LNCAP (cell line): ENCODE data around the gene FUT8.

Experiments used
- TF ChIP-seq, protein P1 (sequence below): fragments of 450-650 bp; IDR thresholded peaks from 2 replicates; pipeline ENCODE4 v1.5.1; 2017; ENCODE audit warnings: mild to moderate bottlenecking

The FUT8 gene

DNA sequence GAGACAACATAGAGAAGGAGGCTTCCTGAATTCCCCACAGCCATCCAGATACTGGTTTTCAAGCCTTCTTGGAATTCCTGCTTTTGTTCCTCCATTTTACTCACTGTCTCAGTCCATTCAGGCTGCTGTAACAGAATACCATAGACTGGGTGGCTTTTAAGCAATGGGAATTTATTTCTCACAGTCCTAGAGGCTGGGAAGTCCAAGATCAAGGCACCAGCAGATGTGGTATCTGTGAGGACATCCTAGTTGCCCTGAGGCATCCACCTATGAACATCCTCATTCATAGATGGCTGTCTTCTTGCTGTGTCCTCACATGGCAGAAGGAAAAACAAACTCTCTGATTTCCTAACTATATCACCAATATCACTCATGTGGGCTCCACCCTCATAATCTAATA, 374.9 kb downstream of the FUT8 start:
- TF ChIP-seq, protein P1, sequence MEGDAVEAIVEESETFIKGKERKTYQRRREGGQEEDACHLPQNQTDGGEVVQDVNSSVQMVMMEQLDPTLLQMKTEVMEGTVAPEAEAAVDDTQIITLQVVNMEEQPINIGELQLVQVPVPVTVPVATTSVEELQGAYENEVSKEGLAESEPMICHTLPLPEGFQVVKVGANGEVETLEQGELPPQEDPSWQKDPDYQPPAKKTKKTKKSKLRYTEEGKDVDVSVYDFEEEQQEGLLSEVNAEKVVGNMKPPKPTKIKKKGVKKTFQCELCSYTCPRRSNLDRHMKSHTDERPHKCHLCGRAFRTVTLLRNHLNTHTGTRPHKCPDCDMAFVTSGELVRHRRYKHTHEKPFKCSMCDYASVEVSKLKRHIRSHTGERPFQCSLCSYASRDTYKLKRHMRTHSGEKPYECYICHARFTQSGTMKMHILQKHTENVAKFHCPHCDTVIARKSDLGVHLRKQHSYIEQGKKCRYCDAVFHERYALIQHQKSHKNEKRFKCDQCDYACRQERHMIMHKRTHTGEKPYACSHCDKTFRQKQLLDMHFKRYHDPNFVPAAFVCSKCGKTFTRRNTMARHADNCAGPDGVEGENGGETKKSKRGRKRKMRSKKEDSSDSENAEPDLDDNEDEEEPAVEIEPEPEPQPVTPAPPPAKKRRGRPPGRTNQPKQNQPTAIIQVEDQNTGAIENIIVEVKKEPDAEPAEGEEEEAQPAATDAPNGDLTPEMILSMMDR, result no peak

GRCh38 chr14:65788876-65789275, 376.3 kb downstream of the FUT8 start:
- TF ChIP-seq, protein P1, result no peak

- TF ChIP-seq, protein P1, result no peak
These were observed 376.8 kb downstream of the FUT8 start for GRCh38 chr14:65789363-65789762.

GRCh38 chr14:65790172-65790815, 377.8 kb downstream of the FUT8 start:
- TF ChIP-seq, protein P1, result no peak

DNA sequence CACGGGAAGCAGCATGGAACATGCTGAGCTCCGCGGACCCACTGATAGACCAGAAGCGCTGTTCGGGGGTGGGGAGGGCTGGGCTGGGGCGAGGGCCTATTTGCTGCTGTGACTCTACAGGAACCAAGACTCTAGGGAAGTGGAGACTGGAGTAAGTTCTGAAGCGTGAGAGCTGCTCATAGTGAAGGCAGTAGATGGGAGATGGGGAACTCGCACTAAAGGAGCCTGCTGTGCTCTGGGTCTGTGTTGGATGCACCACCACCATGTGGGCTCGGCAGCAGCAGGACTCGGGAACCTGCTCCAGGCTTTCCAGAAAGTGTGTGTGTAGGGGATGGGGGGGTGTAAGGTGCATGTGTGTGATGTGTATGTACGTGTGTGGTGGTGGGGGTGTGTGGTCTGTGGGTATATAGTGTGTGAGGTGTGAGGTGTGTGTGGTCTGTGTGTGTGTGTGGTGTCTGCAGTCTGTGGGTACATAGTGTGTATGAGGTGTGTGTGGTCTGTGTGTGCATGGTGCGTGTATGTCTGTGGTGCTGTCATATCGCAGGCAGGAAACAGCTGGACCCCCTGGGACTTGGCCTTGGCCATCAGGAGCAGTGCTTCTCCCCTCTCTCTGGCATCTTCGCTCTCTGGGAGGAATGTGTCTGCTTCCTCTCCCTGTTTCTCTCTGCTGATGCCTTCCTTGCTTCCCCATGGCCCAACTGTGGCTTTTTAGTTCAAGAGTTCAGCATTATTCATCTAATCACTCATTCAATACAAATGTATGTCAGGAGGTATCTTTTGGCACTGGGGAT, 378.9 kb downstream of the FUT8 start:
- TF ChIP-seq, protein P1, result no peak

DNA sequence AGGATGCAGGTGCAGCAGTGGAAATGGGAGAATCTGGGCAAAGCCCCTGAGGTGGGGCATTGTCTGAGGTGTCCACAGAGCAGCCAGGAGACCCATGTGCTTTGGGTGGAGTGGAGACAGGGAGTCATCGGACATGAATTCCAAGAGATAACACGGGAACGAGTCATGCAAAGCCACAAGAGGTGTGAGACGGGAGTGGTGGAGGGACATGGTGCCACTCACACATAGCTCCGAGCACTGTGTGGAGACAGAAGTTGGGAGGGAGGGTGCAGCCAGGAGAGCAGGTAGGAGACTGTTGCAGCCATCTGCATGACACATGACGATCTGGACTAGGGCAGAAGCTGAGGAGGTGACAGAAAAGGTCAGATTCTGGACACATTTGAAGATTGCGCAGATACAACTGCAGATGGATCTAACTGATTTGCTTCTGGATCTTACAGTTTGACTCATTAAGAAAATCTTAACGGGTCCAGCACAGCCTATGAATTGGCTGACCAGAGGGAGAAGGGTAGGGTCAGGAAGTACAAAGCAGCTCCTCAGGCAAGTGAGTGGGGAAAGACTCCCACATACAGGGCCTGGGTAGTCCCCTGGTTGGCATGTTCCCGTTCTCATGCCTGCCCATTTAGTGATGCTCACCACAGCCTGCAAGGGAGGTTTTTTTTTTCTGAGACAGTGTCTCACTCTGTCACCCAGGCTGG, 379.8 kb downstream of the FUT8 start:
- TF ChIP-seq, protein P1, result no peak
